Measurements from ENCODE around the gene FBXL20. TPM values are rescaled to one million over a fixed set of nuclear protein-coding genes. Genes with fewer than 3 reads are reported as not detected.

Gene FBXL20
- total RNA-seq, 1 donor from 2014 or later: 28.0 TPM

- no peak for DNase-seq (ENCODE audit: extremely low spot score, unreplicated experiment)
- TF ChIP-seq, protein P1, sequence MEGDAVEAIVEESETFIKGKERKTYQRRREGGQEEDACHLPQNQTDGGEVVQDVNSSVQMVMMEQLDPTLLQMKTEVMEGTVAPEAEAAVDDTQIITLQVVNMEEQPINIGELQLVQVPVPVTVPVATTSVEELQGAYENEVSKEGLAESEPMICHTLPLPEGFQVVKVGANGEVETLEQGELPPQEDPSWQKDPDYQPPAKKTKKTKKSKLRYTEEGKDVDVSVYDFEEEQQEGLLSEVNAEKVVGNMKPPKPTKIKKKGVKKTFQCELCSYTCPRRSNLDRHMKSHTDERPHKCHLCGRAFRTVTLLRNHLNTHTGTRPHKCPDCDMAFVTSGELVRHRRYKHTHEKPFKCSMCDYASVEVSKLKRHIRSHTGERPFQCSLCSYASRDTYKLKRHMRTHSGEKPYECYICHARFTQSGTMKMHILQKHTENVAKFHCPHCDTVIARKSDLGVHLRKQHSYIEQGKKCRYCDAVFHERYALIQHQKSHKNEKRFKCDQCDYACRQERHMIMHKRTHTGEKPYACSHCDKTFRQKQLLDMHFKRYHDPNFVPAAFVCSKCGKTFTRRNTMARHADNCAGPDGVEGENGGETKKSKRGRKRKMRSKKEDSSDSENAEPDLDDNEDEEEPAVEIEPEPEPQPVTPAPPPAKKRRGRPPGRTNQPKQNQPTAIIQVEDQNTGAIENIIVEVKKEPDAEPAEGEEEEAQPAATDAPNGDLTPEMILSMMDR (IDR thresholded peaks at IDR 0.05): no peak
- Mint-ChIP-seq H3K27ac (ENCODE audit: unreplicated experiment) (no peak overlapping the region), H3K4me3 (ENCODE audit: unreplicated experiment) (no peak overlapping the region), H3K9me3 (ENCODE audit: unreplicated experiment) (no peaks in the 10 kb centered on the region), H3K4me1 (ENCODE audit: unreplicated experiment) (peaks cover 11% of the 10 kb centered on the region), H3K36me3 (ENCODE audit: unreplicated experiment) (peaks cover 25% of the 10 kb centered on the region), H3K27me3 (ENCODE audit: unreplicated experiment) (no peaks in the 10 kb centered on the region)
Observed at GRCh38 chr17:39405436-39405835, 4.0 kb upstream of the FBXL20 start.

- Mint-ChIP-seq H3K36me3 (ENCODE audit: unreplicated experiment) (peaks cover 18% of the 10 kb centered on the region), H3K27ac (ENCODE audit: unreplicated experiment) (no peak overlapping the region), H3K9me3 (ENCODE audit: unreplicated experiment) (no peaks in the 10 kb centered on the region), H3K4me3 (ENCODE audit: unreplicated experiment) (no peak overlapping the region), H3K27me3 (ENCODE audit: unreplicated experiment) (no peaks in the 10 kb centered on the region), H3K4me1 (ENCODE audit: unreplicated experiment) (peaks cover 18% of the 10 kb centered on the region)
- no peak for DNase-seq (ENCODE audit: extremely low spot score, unreplicated experiment)
- TF ChIP-seq, protein P1 (IDR thresholded peaks at IDR 0.05): no peak
Observed at GRCh38 chr17:39404542-39405378, 3.3 kb upstream of the FBXL20 start.

DNA sequence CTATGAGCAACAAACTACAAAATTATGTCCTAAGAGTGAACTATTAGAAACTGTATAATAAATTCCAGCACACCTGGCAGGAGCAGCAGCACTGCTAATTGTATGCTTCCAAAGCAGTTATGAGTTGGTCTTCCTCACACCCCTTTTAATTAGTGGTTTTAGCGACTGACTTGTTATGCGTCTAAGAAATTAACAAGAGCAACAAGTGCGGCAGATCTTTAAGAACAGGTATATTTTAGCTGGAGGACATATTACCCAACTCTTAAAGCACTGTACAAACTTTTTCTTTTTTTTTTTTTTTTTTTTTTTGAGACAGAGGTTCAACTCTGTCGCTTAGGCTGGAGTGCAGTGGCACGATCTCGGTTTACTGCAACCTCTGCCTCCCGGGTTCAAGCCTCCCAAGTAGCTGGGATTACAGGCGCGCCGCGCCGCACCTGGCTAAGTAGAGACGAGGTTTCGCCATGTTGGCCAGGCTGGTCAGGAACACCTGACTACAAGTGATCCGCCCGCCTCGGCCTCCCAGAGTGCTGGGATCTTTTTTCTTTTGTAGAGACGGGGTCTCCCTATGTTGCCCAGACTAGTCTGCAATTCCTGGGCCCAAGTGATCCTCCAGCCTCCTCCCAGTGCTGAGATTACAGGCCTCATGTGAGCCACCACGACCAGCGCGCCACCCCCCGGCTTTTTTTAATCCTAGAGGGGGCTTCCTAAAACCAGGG lies 1.6 kb upstream of the FBXL20 start:
- DNase-seq (ENCODE audit: extremely low spot score, unreplicated experiment): no peak
- Mint-ChIP-seq H3K27me3 (ENCODE audit: unreplicated experiment) (no peaks in the 10 kb centered on the region), H3K4me3 (ENCODE audit: unreplicated experiment) (no peak overlapping the region), H3K27ac (ENCODE audit: unreplicated experiment) (no peak overlapping the region), H3K9me3 (ENCODE audit: unreplicated experiment) (no peaks in the 10 kb centered on the region), H3K36me3 (ENCODE audit: unreplicated experiment) (peaks cover under 1% of the 10 kb centered on the region), H3K4me1 (ENCODE audit: unreplicated experiment) (peaks cover 25% of the 10 kb centered on the region)
- TF ChIP-seq, protein P1 (IDR thresholded peaks at IDR 0.05): no peak

DNA sequence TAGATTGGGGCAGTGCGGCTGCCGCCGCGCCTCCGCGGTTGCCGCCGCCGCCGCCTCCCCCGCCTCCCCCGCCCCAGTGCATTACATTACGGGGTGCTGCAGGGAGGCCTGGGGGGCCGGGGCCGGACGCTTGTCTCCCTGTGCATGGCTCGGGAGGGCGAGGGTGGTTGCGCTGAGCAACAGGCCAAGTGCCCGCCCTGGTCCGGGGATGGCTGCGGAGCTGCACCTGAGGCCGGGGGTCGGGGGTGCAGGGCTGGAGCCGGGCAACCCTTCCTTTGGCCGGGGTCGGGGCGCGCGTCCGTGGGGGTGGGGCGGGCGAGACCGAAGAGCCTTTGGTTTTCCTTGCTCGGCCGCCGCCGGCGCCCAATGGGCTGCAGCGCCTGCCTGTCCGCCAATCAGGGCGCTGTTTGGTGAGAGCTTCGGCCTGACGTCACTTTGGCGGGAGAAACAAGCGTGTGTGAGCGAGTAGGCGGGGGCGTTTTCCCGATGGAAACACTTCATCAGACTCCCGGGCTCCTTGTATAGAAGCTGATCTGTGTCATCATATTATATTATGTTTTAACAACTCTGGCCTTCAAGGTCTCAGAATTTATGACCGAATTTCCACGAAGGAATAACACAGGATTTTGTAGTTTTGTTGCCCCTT lies 941 bp upstream of the FBXL20 start:
- Mint-ChIP-seq H3K4me1 (ENCODE audit: unreplicated experiment) (peaks cover 25% of the 10 kb centered on the region), H3K36me3 (ENCODE audit: unreplicated experiment) (no peaks in the 10 kb centered on the region), H3K27ac (ENCODE audit: unreplicated experiment) (peak overlapping the region; percentile 94), H3K27me3 (ENCODE audit: unreplicated experiment) (no peaks in the 10 kb centered on the region), H3K9me3 (ENCODE audit: unreplicated experiment) (no peaks in the 10 kb centered on the region), H3K4me3 (ENCODE audit: unreplicated experiment) (peak overlapping the region; percentile 97)
- DNase-seq (ENCODE audit: extremely low spot score, unreplicated experiment): peak; percentile 95
- TF ChIP-seq, protein P1 (IDR thresholded peaks at IDR 0.05): no peak

Measured in osteocyte (in vitro differentiated cells).